Measurements from ENCODE around the gene ECT2L.
"Not testable (repeated sequence)": the region's sequence is repeated elsewhere in the genome, so short reads cannot be mapped to it uniquely, and the experiment has no call there.

ECT2L gene

GRCh38 chr6:138863321-138863720 is 67.4 kb downstream of the ECT2L start:
- DNase-seq = no peak

DNA sequence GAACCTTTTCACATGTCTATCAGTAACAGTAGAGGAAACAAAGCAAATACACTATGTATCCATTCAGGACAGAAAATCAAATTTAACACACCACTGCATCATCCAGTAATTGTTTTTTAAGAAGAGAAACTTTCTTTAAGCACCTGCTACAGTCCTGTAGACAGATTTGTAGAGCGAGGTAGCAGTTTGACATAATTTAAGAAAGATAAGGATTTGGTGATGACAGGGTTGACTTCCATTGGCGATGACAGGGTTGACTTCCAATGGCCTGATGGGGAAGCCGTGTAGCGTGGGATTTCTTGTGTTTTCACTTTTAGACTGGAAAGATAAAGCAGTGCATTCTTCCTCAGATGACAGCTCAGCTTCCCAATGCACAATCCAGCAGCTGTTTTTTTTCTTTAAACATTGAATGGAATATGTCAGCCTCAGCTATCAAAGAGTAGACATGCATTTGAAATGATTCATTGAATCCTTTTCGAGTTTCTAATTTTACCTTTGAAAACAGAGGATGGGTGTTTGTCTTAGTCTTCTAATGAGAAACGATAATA is 68.5 kb downstream of the ECT2L start:
- DNase-seq = no peak

- DNase-seq = no peak
These were observed 69.7 kb downstream of the ECT2L start for GRCh38 chr6:138865480-138866109.

DNA sequence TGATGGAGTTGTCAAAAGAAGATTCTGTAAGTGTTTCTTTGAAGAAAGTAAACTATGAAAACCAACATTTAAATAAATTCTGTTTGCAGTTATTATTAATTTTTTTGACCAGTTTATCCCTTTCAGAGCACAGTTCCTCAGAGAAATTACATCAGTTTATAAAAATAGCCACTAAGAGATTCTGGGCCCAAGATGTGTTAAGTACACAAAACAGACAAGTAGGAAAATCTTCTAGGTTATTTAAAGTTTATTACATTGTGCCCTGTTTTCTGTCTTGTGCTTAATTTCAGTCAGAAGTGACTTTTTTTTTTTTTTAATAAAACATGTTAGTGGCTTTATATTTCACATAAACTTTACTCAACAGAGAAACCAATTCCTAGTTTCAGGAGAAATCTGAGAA is 72.3 kb downstream of the ECT2L start:
- no peak for DNase-seq

DNA sequence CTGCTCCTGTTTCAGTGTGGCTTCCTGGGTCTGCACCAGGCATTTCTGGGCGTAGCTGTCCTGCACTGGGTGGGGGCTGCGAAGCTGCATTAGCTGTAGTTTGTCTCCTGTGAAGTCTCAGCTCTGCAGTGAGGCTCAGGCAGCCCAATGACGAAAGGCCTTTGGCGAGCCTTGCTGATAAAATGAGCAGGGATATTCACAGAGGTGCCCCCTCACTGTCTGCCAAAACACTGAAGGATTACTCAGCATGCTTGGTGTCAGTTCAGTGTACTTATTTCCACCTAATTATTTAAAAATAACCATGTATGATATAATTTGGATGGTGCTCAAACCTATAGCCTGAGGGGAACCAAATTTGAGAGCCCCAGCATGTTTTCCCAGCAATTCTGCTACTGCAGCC is 73.5 kb downstream of the ECT2L start:
- DNase-seq = no peak

GRCh38 chr6:138873191-138873590 is 77.3 kb downstream of the ECT2L start:
- no peak for DNase-seq

DNA sequence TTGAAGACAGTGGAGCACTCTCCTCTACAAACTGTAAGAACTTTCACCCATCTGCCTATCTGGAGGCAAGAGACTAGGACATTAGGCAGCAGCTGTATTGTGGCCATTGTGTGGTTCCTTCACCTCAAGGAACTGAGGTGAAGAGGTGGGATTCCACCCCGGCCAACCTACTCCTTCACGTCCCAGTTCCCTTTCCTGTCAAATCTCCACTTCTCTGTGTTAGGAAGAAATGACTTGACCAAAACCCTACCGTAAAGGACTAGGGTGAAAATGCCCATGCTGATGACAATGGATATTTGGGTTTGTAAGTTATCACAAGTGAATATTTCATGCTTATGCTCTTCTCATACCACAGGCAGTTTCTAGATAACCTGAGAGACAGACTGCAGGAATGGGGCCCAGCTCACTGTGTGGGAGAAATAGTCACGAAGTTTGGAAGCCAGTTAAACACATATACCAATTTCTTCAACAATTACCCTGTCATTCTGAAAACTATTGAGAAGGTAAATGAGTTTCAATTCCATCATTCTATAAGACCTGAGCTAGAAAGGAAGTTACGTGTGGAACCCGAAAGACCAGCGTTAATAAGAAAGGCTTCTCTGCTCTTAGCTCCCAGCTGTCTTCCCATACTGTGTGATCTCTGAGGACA is 86.6 kb downstream of the ECT2L start:
- DNase-seq = no peak

- DNase-seq = no peak
These were observed 89.4 kb downstream of the ECT2L start for GRCh38 chr6:138885156-138885819.

- DNase-seq = no peak
These were observed 95.5 kb downstream of the ECT2L start for GRCh38 chr6:138891255-138891986.

GRCh38 chr6:138896104-138896756 is 100.3 kb downstream of the ECT2L start:
- no peak for DNase-seq

DNA sequence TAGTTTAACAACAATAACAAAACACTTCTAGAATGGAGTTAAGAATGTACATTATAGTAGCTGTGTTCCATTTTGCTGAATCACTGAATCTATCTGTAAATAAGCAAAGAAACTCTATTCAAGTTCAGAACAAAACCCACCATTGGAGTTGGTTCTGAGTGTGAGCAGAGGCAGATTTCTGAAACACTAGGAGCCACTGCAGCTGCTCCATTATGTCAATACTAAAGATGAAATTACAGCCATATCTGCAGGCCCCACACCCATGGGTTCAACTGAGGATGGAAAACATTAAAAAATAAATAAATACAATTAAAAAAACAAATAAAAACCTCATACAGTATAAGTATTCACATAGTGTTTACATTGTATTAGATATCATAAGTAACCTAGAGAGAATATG is 101.1 kb downstream of the ECT2L start:
- DNase-seq = no peak

DNA sequence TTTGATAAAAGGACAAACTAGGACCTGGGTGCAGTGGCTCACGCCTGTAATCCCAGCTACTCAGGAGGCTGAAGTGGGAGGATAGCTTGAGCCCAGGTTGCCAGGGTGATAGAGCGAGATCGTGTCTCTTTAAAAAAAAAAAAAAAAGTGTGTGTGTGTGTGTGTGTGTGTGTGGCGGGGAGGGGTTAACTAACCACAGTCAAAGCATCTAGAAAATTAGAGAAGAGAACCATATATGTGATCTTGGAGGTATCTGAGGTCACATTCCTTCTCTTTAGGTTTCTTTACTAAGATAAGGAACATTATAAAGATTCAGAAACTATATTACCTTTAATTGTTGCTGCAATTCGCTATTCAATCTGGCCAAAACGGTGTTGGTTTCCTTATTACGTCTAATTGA is 111.3 kb downstream of the ECT2L start:
- DNase-seq = no peak

- no peak for DNase-seq
These were observed 113.6 kb downstream of the ECT2L start for GRCh38 chr6:138909511-138909910.

DNA sequence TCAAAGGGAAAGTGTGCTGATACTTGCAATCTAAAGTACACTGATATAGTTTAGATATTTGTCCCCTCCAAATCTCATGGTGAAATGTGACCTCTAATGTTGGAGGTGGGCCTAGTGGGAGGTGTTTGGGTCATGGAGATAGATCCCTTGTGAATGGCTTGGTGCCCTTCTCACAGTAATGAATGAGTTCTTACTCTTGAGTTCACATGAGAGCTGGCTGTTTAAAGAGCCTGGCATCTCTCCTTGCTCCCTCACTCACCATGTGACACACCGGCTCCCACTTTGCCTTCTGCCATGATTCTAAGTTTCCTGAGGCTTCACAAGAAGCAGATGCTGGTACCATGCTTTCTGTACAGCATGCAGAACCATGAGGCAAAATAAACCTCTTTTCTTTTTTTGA is 114.1 kb downstream of the ECT2L start:
- DNase-seq = no peak

DNA sequence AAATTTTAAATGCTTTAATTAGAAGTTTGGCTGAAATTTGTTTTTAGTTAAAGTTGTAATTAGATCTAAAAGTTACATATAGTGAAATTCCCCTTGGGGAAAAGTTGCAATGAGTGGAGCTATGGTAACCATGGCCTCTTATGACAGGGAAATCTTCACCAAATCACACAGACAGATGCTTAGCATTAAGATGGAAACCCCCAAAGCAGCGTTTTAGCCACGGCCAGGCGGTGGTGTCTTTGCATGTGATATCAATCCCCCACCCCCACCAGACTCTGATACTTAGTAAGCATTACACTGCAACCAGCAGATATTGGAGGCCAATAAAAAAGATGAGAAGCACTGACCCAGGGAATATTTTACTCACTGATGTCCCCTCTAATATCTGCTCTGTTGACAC is 116.4 kb downstream of the ECT2L start:
- DNase-seq = no peak

GRCh38 chr6:138914701-138915100 is 118.8 kb downstream of the ECT2L start:
- no peak for DNase-seq

GRCh38 chr6:138920906-138921305 is 125.0 kb downstream of the ECT2L start:
- DNase-seq = no peak

- DNase-seq = no peak
These were observed 127.7 kb downstream of the ECT2L start for GRCh38 chr6:138923561-138923960.

GRCh38 chr6:138925806-138926205 is 129.9 kb downstream of the ECT2L start:
- no peak for DNase-seq

DNA sequence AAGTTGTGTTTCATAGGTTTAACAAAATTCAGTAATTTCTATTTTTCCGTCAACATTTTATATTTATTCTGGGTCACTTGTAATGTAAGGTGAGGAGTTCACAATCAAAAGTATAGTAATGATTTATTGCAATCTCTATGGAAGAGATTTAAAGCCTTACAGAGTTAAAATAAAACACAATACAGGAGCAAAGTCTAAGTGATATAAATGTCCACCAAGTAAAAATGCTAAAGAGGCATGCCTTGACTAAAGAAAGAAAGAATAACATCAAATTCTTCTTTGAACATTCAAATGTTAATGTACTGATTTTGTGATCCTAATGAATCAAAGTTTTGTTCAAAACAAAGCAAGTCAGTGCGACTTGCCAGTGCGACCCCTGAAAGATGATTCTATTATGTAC is 130.7 kb downstream of the ECT2L start:
- DNase-seq = no peak

DNA sequence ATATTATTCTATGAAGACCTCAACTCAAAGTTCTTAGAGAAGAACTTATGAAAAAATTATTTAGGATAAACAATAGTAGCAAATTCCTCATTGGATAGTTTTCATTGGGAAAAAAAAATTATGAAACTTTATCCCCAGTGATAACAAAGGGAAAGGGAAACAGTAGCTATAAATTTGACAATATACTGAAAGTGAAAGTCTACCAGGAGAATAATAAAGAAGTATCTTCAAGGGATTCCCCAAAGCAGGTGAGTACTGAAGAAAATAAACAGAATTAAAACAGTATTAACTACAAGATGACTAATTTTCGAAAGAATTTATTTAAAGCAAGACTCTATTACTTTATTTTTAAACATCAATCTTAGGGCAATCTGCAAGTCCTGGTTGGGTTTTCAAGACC is 135.8 kb downstream of the ECT2L start:
- DNase-seq = no peak

DNA sequence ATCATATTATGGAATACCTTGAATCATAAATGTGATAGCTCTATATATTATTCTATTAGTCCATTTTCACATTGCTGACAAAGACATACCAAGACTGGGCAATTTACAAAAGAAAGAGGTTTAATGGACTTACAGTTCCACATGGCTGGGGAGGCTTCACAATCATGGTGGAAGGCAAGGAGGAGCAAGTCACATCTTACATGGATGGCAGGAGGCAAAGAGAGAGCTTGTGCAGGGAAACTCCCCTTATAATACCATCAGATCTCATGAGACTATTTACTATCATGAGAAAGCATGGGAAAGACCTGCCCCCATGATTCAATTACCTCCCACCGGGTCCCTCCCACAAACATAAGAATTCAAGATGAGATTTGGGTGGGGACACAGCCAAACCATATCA is 141.0 kb downstream of the ECT2L start:
- not testable (repeated sequence) for DNase-seq

DNA sequence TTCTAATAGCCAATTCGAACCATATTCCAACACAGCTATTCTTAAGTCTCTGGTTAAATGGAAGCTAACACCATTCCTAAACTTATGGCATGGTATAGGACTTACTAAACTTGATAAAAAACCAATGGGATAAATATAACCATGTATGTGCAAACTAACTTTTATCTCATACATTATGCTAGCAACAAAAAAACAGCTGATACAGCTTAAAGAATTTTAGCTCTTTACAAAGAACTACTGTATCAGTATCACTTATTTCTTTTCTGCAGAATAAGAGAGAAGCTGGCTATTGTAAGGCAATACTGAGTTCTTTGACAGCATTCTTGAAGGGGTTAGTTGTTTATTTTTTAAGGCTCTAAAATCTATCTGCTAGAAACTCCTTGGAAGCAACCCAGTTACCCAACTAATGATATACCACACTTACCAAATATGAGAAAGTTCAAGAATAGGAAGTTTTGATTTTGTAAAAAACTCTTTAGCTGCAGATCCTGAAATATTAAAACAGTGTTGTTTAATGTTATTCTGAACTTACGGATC is 147.3 kb downstream of the ECT2L start:
- no peak for DNase-seq
